B cell (primary cell): ENCODE data around the gene CFAP119. TPM values are rescaled to one million over a fixed set of nuclear protein-coding genes. Genes with fewer than 3 reads are reported as not detected.

ENCODE experiments used
- ATAC-seq: fragments of 200-7000 bp; cut with Tn5 transposase; one replicate; pipeline ENCODE4 v1.10.0; 2021; ENCODE audit warnings: low read depth, mild to moderate bottlenecking, moderate number of reproducible peaks, moderate library complexity
- CTCF ChIA-PET: fragments of 350-600 bp; sonication (Branson Sonifier 250); formaldehyde crosslinking; loops from one replicate; lab custom pipeline; 2021; ENCODE audit warnings: antibody characterized with exemption, inconsistent platforms; lab: Charles Lee
- POLR2A ChIA-PET: fragments of 350-600 bp; sonication (Branson Sonifier 250); formaldehyde crosslinking; loops from one replicate; lab custom pipeline; 2021; ENCODE audit warnings: antibody characterized with exemption; lab: Charles Lee
- DNase-seq: peaks from one replicate; pipeline ENCODE4 v3.0.0; 2013
- H2AFZ ChIP-seq: 2 replicates; pipeline ENCODE4 v1.6.1; 2012; ENCODE audit warnings: mild to moderate bottlenecking, low read depth, low read length; ENCODE audit not compliant: insufficient read depth, poor library complexity, severe bottlenecking
- H3K27ac ChIP-seq, 2 donors: 1 replicate in 1 of 2; 2 replicates in 1 of 2; pipeline ENCODE4 v1.5.1; 2012 to 2013; ENCODE audit warnings: low read length in 2 of 2, mild to moderate bottlenecking in 2 of 2, moderate library complexity in 1 of 2
- H3K27me3 ChIP-seq, 4 experiments: fragments of 200-600 bp in 1 of 4; sonication (generic) in 1 of 4; replicated peaks in 1 of 4; 1 replicate in 2 of 4; 2 replicates in 2 of 4; pipeline versions ENCODE4 v1.6.1 to v1.7.0; 2013 to 2016; ENCODE audit warnings: low read length in 3 of 4, mild to moderate bottlenecking in 2 of 4, mixed read lengths in 1 of 4, moderate library complexity in 1 of 4; ENCODE audit not compliant: insufficient read depth in 4 of 4, control insufficient read depth in 3 of 4; ENCODE audit errors: control extremely low read depth in 1 of 4
- H3K36me3 ChIP-seq, 2 experiments: replicated peaks in 1 of 2; 1 replicate in 1 of 2; 2 replicates in 1 of 2; pipeline versions ENCODE4 v1.6.1 to v1.7.1; 2013; ENCODE audit warnings: low read length in 1 of 2; ENCODE audit not compliant: insufficient read depth in 2 of 2, control insufficient read depth in 1 of 2; ENCODE audit errors: control extremely low read depth in 1 of 2, extremely low read depth in 1 of 2
- H3K4me1 ChIP-seq, 2 donors: fragments of 200-600 bp in 1 of 2; sonication (generic) in 1 of 2; 1 replicate in 1 of 2; 2 replicates in 1 of 2; pipeline versions ENCODE4 v1.5.1 to v1.6.1; 2013 to 2017; ENCODE audit warnings: low read length in 2 of 2; ENCODE audit not compliant: control insufficient read depth in 2 of 2, insufficient read depth in 2 of 2
- H3K4me2 ChIP-seq: replicated peaks from 2 replicates; pipeline ENCODE3; 2012; ENCODE audit warnings: mild to moderate bottlenecking, low read depth, low read length; ENCODE audit not compliant: poor library complexity, severe bottlenecking
- H3K4me3 ChIP-seq, 5 experiments: fragments of 200-600 bp in 1 of 5; sonication (generic) in 1 of 5; 1 replicate in 3 of 5; 2 replicates in 2 of 5; pipeline versions ENCODE4 v1.5.1 to v1.7.0; 2011 to 2016; ENCODE audit warnings: low read length in 4 of 5, mild to moderate bottlenecking in 4 of 5, low read depth in 2 of 5, control low read depth in 1 of 5, moderate library complexity in 1 of 5; ENCODE audit not compliant: insufficient read depth in 1 of 5; ENCODE audit errors: control extremely low read depth in 1 of 5, extremely low read depth in 1 of 5
- H3K79me2 ChIP-seq: fragments of 200-600 bp; sonication (generic); one replicate; pipeline ENCODE4 v1.6.0; 2016; ENCODE audit warnings: low read length; ENCODE audit not compliant: control insufficient read depth, insufficient read depth
- H3K9ac ChIP-seq: fragments of 200-600 bp; sonication (generic); 2 replicates; pipeline ENCODE4 v1.6.1; 2017; ENCODE audit warnings: mild to moderate bottlenecking, low read length, moderate library complexity
- H3K9me3 ChIP-seq, 3 donors: one replicate each; pipeline versions ENCODE4 v1.6.1 to v1.7.1; 2013; ENCODE audit warnings: low read length in 2 of 3; ENCODE audit not compliant: control insufficient read depth in 2 of 3, insufficient read depth in 1 of 3; ENCODE audit errors: control extremely low read depth in 1 of 3
- H4K20me1 ChIP-seq: 2 replicates; pipeline ENCODE4 v1.6.0; 2012; ENCODE audit warnings: mild to moderate bottlenecking, low read length; ENCODE audit not compliant: insufficient read depth, control insufficient read depth, poor library complexity, severe bottlenecking
- H3K27ac Mint-ChIP-seq: one replicate; pipeline ENCODE4 v1.8.0; 2021; ENCODE audit warnings: mixed read lengths
- H3K27me3 Mint-ChIP-seq: one replicate; pipeline ENCODE4 v1.8.0; 2021; ENCODE audit warnings: mixed read lengths
- H3K4me1 Mint-ChIP-seq: one replicate; pipeline ENCODE4 v1.8.0; 2021; ENCODE audit warnings: mixed read lengths
- H3K4me3 Mint-ChIP-seq: one replicate; pipeline ENCODE4 v1.8.0; 2021; ENCODE audit warnings: mixed read lengths
- H3K9me3 Mint-ChIP-seq: one replicate; pipeline ENCODE4 v1.8.0; 2022; ENCODE audit warnings: mixed read lengths; ENCODE audit not compliant: insufficient read depth
- EZH2 ChIP-seq: IDR thresholded peaks from 2 replicates; pipeline ENCODE4 v1.6.1; 2012; ENCODE audit warnings: borderline replicate concordance, low read depth, mild to moderate bottlenecking, moderate library complexity, low read length; ENCODE audit not compliant: insufficient read depth, poor library complexity, severe bottlenecking
- WGBS: methylation state at CpG from one replicate; pipeline ENCODE4 v1.1.5; 2013; ENCODE audit warnings: missing lambda C conversion rate; ENCODE audit not compliant: insufficient coverage; 5-methylcytosine and 5-hydroxymethylcytosine counted together
- intact Hi-C: fragments of 100-400 bp; cut with micrococcal nuclease; formaldehyde crosslinking; loops from one replicate; pipeline ENCODE4 v1.10.0; 2022
- polyA plus RNA-seq: library from polyadenylated mRNA; depleted of rRNA; stranded (reverse); fragments of >200 nt; gene quantifications from 2 replicates; pipeline ENCODE4 v1.2.3, GENCODE V29; 2012
- total RNA-seq, 2 donors: library from RNA; stranded (reverse); fragments of 120-200 nt in 1 of 2; gene quantifications; 1 replicate in 1 of 2; 2 replicates in 1 of 2; pipeline versions ENCODE4 v1.2.3 to v1.2.4, GENCODE V29; 2013 to 2022
- TF ChIP-seq, protein P1 (sequence below): fragments of 200-600 bp; IDR thresholded peaks from one replicate; pipeline ENCODE4 v1.8.0; 2022; ENCODE audit warnings: antibody characterized with exemption, mild to moderate bottlenecking

CFAP119 gene
- total and polyA plus RNA-seq, 2 donors (not counting 1 experiment from before 2014, with no cell fraction given) = 8.5 to 11.7 TPM

DNA sequence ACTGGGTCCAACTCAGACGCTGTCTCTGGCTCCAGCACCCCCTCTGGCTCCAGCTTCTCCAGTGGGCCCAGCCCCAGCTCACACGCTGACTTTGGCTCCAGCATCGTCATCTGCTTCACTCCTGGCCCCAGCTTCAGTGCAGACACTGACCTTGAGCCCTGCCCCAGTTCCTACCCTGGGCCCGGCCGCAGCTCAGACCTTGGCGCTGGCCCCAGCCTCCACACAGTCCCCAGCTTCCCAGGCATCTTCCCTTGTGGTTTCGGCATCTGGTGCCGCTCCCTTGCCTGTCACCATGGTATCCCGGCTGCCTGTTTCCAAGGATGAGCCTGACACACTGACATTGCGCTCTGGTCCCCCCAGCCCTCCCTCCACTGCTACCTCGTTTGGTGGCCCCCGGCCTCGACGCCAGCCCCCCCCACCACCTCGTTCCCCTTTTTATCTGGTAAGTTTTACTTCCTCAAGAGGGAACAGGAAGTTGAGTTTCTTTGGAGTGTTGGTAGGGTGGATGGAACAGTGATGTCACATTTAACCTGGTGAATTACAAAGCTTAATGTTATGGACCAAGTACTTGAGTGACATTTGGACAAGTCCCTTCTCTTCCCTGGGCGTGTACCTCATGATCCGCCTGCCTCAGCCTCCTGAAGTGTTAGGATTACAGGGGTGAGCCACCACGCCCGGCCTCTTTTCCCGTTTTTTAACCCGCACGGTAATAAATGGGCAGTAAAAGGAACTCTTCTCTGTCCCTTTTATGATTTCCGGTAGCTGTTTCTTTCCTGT is 37.0 kb downstream of the CFAP119 start:
- ATAC-seq = peak; percentile 39
- peaks cover 3 to 74% of the 10 kb centered on the region in 2 experiments for H3K36me3 ChIP-seq
- H3K9me3 ChIP-seq = no peaks in the 10 kb centered on the region
- no peak overlapping the region for H3K9ac ChIP-seq
- intact Hi-C loops = no loop called here
- Mint-ChIP-seq H3K9me3 (no peaks in the 10 kb centered on the region), H3K4me3 (no peak overlapping the region), H3K27ac (peak overlapping the region; percentile 6), H3K27me3 (no peaks in the 10 kb centered on the region), H3K4me1 (peaks cover 14% of the 10 kb centered on the region)
- WGBS = 91% methylated on average over 10 of the region's 23 CpGs
- no peak for TF ChIP-seq EZH2
- TF ChIP-seq, protein P1, sequence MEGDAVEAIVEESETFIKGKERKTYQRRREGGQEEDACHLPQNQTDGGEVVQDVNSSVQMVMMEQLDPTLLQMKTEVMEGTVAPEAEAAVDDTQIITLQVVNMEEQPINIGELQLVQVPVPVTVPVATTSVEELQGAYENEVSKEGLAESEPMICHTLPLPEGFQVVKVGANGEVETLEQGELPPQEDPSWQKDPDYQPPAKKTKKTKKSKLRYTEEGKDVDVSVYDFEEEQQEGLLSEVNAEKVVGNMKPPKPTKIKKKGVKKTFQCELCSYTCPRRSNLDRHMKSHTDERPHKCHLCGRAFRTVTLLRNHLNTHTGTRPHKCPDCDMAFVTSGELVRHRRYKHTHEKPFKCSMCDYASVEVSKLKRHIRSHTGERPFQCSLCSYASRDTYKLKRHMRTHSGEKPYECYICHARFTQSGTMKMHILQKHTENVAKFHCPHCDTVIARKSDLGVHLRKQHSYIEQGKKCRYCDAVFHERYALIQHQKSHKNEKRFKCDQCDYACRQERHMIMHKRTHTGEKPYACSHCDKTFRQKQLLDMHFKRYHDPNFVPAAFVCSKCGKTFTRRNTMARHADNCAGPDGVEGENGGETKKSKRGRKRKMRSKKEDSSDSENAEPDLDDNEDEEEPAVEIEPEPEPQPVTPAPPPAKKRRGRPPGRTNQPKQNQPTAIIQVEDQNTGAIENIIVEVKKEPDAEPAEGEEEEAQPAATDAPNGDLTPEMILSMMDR = no peak
- POLR2A ChIA-PET = no interaction called here
- H3K4me2 ChIP-seq = peak overlapping the region; percentile 4
- CTCF ChIA-PET = no interaction called here
- peaks cover 39% of the 10 kb centered on the region for H4K20me1 ChIP-seq
- no peak overlapping the region for H3K4me3 ChIP-seq
- H3K79me2 ChIP-seq = peaks cover 18% of the 10 kb centered on the region
- no peak overlapping the region for H2AFZ ChIP-seq
- H3K27ac ChIP-seq = peak overlapping the region; percentile 26 to 68
- peaks cover 6 to 9% of the 10 kb centered on the region in 2 donors for H3K4me1 ChIP-seq
- H3K27me3 ChIP-seq = no peaks in the 10 kb centered on the region
- DNase-seq = peak; percentile 55

DNA sequence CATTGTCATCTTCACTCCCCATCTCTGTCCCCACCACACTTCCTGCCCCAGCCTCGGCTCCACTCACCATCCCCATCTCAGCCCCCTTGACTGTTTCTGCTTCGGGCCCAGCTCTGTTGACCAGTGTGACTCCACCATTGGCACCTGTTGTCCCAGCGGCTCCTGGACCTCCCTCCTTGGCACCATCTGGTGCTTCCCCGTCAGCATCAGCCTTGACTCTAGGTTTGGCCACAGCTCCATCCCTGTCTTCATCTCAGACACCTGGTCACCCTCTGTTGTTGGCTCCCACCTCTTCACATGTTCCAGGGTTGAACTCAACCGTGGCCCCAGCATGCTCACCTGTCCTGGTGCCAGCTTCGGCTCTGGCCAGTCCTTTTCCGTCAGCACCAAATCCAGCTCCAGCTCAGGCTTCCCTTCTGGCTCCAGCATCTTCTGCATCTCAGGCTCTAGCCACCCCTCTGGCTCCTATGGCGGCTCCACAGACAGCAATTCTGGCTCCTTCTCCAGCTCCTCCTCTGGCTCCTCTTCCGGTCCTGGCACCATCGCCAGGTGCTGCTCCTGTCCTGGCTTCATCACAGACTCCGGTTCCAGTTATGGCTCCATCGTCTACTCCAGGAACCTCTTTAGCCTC is 38.0 kb downstream of the CFAP119 start:
- no peak for ATAC-seq
- TF ChIP-seq EZH2 = no peak
- TF ChIP-seq, protein P1 = no peak
- WGBS = 97% methylated on average over 12 of the region's 12 CpGs
- Histone ChIP-seq H3K27me3 (no peaks in the 10 kb centered on the region), H2AFZ (no peak overlapping the region), H3K4me1 (peaks cover 6 to 9% of the 10 kb centered on the region in 2 donors), H3K4me2 (no peak overlapping the region), H3K79me2 (peaks cover 22% of the 10 kb centered on the region), H3K9me3 (no peaks in the 10 kb centered on the region), H4K20me1 (peaks cover 45% of the 10 kb centered on the region), H3K4me3 (no peak overlapping the region), H3K27ac (no peak overlapping the region), H3K9ac (no peak overlapping the region), H3K36me3 (peaks cover 3 to 71% of the 10 kb centered on the region in 2 experiments)
- ChIA-PET POLR2A (interaction anchor here (0.8 kb wide), 1 partner anchor 25 kb away, joined by 4 read pairs; the partner anchor contains the start of gene SRCAP), CTCF (interaction anchor here (1.4 kb wide), 1 partner anchor 24 kb away, joined by 3 read pairs; the partner anchor contains the start of gene PHKG2)
- no peaks in the 10 kb centered on the region for H3K27me3 Mint-ChIP-seq
- no peak overlapping the region for H3K4me3 Mint-ChIP-seq
- H3K27ac Mint-ChIP-seq = peak overlapping the region; percentile 57
- no peak for DNase-seq
- H3K4me1 Mint-ChIP-seq = peaks cover 14% of the 10 kb centered on the region
- intact Hi-C loops = no loop called here
- H3K9me3 Mint-ChIP-seq = no peaks in the 10 kb centered on the region
